NCI-H345 (cell line): ENCODE results near the gene TRPV6.
A peak's percentile ranks its signal among the peaks of the same experiment; 100 is the strongest.

ENCODE experiments used
- DNase-seq: peaks from one replicate; lab custom pipeline; 2025; lab: John Stamatoyannopoulos, UW

TRPV6 gene

DNA sequence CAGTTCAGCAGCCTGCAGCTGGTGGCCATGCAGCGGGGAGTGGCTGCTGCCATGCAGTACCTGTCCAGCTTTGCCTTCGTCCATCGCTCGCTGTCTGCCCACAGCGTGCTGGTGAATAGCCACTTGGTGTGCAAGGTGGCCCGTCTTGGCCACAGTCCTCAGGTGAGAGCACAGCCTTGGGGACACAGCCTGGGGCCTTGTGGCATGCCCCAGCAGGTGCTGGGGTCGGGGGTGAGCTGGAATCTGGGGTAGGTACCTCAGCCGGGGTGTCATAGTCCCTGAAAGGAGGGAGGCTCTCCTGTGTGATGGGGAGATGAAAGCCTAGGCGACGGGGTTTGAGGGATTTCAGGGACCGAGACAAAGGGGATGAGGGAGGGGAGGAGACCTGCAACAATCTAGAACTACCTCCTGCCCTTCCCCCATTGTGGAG lies 16.5 kb downstream of the TRPV6 start:
- no peak for DNase-seq

DNA sequence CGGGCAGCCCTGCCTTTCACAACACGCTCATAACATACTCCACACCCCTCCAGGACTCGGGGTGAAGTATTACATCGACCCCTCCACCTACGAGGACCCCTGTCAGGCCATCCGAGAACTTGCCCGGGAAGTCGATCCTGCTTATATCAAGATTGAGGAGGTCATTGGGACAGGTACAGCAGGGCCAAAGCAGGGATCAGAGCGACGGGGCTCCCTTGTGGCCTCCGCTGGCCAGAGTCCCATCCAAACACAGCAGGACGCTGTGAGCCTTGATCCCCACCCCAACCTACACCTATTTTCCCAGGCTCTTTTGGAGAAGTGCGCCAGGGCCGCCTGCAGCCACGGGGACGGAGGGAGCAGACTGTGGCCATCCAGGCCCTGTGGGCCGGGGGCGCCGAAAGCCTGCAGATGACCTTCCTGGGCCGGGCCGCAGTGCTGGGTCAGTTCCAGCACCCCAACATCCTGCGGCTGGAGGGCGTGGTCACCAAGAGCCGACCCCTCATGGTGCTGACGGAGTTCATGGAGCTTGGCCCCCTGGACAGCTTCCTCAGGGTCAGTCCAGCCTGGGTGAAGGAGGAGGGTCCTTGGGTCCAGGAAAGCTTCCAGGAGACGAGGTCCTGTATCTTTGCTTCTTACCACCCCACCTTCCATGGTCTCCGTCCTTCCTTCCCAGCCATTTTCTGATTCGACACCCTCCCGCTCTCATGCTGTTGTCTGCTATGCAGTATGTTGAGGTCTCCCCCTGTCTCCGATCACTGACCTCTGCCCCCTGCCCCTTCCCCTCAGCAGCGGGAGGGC lies 17.2 kb downstream of the TRPV6 start:
- no peak for DNase-seq

DNA sequence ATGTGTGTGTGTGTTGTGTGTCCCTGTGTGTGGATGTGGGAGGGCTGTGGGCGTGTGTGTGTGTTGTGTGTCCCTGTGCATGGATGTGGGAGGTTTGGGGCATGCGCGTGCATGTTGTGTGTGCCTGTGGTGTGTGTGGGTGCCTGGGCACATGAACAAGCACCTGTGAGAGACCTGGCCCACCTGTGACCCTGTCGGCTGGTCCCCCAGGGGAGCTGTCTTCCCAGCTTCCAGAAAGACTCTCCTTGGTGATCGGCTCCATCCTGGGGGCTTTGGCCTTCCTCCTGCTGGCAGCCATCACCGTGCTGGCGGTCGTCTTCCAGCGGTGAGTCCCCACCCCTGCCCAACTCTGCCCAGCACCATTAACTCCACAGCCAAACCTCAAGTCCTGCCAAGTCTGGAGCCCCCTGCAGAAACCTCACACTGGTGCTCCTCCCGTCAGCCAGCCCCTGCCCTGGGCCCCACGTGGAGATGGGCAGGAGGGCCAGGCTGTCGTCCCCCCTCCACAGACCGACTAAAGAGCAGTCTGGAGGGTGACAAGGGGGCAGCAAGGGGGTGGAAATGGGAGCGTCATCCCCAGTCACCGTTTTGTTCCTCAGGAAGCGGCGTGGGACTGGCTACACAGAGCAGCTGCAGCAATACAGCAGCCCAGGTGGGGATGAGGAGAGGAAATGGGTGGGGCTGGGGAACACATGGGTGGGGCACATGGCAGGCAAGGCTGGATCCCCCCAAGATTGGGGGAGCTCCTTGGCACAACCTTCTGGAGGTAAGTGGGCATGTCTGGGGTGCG lies 18.0 kb downstream of the TRPV6 start:
- no peak for DNase-seq

DNA sequence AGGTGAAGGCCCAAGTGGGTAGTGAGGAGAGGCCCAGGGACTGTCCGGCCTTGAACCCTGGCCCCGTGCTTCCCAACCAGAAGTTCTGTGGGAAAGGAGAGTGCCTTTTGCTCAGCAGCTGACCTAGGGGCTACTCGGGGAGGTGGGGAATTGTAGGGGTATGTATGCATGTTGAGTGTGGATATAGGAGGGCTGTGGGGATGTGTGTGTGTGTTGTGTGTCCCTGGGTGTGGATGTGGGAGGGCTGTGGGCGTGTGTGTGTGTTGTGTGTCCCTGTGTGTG lies 18.5 kb downstream of the TRPV6 start:
- no peak for DNase-seq

DNA sequence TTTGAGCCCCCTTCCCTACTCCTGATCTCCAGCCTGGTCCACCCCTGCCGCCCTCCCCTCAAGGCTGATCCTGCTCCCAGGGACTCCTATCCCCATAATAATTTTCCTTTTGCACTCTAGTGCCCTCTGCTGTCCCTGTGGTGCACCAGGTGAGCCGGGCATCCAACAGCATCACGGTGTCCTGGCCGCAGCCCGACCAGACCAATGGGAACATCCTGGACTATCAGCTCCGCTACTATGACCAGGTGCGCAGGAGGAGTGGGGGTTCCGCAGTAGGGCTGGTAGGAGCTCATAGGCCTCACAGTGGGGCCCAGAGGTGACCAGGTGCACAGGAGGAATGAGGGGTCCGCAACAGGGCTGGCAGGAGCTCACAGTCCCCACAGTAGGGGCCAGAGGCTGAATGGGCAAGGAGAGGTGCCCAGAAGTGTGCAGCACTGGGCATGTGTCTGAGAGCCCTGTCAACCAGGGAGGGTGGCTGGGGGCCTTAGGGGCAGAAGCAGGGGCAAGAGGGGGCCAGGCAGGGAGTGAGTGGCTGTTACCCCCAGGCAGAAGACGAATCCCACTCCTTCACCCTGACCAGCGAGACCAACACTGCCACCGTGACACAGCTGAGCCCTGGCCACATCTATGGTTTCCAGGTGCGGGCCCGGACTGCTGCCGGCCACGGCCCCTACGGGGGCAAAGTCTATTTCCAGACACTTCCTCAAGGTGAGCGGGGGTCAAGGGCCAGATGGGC lies 19.0 kb downstream of the TRPV6 start:
- DNase-seq: peak; percentile 26

DNA sequence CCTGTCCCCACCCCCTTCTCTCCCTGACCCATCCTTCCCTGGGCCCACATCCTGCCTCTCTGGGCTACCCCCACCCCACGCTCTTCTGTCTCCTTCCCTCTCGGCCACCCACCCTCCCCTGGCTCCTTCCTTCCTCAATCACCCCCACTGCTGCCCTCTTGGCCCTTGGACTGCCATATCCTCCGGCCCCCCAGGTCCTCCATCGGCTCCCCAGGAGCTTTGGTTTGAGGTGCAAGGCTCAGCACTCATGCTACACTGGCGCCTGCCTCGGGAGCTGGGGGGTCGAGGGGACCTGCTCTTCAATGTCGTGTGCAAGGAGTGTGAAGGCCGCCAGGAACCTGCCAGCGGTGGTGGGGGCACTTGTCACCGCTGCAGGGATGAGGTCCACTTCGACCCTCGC lies 19.8 kb downstream of the TRPV6 start:
- no peak for DNase-seq

DNA sequence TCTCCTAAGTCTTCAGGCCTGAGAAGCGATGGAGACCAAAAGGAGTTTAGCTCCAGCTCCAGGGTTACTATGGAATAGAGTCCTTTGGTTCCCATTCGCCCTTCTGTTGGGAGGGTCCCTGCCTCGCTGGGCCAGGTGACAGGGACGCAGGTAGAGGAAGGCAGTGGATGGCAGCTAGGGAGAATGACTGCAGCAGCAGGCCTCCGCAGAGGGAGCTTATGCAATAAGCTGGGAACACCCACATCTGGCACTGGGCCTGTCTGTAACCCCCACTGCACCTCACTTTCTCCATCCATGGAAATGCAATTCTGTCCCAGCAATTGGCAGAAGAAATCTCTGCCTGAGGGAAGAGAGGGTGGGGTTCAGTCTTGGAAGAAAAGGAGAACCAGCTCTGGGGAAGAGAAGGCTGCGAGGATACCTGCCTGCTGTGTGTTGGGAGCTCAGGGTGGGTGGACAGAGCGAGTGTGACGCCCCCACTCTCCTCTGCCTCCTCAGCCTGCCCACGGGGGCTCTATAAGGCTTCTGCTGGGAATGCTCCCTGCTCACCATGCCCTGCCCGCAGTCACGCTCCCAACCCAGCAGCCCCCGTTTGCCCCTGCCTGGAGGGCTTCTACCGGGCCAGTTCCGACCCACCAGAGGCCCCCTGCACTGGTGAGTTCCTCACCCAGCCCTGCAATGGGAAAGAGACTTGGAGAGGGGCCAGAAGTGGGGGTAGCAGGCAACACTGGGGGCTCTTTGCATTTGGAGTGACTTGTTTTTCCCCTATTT lies 20.4 kb downstream of the TRPV6 start:
- no peak for DNase-seq

DNA sequence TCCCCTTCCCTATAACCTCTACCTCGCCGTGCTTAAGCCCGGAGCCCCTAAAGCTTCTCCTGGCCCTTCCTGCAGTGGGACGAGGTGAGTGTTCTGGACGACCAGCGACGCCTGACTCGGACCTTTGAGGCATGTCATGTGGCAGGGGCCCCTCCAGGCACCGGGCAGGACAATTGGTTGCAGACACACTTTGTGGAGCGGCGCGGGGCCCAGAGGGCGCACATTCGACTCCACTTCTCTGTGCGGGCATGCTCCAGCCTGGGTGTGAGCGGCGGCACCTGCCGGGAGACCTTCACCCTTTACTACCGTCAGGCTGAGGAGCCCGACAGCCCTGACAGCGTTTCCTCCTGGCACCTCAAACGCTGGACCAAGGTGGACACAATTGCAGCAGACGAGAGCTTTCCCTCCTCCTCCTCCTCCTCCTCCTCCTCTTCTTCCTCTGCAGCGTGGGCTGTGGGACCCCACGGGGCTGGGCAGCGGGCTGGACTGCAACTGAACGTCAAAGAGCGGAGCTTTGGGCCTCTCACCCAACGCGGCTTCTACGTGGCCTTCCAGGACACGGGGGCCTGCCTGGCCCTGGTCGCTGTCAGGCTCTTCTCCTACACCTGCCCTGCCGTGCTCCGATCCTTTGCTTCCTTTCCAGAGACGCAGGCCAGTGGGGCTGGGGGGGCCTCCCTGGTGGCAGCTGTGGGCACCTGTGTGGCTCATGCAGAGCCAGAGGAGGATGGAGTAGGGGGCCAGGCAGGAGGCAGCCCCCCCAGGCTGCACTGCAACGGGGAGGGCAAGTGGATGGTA lies 21.5 kb downstream of the TRPV6 start:
- no peak for DNase-seq

DNA sequence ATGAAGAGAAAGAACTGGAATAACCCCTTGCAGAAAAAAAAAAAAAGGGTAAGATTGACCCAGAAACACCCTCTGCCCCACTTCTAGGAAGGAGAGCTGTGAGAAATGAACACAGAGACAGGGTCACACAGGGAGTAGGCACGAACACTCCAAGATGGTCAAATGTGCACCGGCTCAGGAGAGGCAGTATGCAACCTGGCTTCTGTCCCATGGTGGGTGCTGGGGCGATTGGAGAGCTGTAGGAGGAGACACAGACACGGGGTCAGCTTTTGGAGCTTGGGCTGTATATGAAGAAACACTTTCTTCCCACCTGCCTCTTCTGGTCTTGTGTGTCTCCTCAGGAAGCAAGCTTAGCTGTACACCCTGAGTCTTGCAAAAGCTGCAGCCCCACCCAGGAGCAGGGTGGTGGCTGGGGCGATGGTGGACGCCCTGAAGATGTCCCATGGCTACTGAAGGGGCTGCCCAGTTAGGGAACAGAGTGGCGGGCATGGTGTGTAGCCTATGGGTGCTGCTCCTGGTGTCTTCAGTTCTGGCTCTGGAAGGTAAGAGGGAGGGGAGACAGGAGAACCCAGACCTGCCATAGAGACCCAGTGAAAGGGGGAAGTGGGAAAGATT lies 22.7 kb downstream of the TRPV6 start:
- DNase-seq: no peak

DNA sequence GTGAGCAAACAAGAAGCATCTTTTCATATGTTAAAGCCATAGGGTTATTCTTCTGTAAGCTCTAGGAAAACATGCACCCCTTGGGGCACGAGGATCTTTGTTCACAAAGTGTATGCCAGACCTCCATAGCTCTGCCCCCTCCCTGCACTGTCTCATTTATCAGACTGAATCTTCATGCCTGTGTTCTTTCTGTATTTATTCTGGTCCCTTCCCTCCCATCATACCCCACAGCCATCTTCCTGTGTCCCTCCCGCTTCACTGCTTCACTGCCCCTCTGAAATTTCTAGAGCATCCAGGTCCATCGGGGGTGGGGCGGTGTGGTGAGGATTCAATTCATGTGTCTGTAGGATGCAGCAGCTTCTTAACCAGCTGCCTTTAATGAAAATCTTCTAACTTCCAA lies 23.2 kb downstream of the TRPV6 start:
- DNase-seq: no peak

DNA sequence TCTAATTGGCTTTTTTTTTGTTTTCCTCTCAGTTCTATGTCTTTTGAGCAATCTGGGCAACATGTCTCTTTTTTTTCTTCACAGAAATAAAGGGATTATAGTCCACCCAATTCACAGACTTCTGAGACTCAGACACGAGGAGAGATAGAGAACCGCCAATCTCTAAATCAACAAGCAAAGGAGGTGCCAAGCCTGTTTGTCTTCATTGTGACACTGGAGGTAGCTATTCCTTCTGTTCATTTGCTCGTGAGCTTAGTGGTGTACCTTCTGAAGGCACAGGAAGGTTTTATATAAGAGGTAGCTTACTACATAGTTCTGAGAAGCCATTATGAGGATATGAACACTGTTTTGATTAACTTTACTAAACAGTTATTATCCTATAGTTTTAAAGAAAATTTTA lies 24.6 kb downstream of the TRPV6 start:
- no peak for DNase-seq

DNA sequence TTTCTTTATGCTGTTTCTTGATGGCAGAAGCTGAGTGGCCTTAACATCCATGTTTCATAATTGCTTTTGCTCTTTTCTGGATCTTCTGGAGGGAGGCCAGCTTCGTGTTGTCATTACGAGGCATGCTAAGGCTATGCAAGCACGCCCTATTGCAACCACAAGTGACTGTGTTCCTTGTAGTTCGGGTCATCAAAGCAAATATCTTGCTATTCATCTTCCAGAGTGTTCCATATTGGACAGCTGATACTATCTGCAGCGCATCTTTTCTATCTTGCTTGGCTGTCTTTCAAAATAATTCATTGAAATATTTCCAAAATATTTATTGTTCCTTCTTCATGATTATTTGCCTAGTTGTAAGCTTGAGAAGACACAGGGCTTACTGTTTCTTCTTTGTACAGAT lies 25.7 kb downstream of the TRPV6 start:
- DNase-seq: no peak

DNA sequence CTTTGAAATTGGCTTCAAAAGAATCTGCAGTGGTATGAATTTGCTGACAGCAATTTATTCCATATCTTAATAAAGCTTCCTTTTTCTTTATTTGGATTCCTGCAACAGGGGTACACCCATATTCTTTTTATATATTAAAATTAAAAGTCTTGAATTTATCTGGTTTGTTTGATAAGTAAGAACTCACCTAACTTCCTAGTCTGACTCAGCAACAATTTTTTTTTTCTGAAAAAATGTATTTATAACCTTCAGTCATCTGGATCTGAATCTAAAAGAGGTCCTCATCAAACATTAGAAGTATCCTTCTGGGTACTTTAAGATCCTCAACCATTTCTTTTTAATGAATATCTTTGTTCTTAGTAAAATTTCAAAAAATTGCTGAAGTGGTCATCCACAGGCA lies 26.1 kb downstream of the TRPV6 start:
- no peak for DNase-seq

DNA sequence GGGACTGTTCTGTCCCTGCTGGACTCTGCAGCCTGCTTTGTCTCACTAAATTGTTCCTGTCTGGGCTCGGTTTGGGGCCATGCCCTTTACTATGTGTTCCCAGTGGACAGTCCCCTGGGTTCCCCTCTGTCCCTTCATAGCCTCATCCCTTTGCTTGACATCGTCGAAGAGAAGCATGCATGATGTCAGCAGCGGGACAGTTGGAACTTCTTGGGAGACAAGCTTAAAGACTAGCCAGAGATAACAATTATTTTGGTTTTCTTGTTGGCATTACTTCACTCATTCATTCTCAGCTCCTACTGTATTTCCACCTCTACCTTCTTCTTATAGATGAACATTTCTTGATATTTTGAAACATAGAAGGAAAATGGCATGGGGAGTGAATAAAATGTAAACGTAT lies 27.9 kb downstream of the TRPV6 start:
- no peak for DNase-seq

DNA sequence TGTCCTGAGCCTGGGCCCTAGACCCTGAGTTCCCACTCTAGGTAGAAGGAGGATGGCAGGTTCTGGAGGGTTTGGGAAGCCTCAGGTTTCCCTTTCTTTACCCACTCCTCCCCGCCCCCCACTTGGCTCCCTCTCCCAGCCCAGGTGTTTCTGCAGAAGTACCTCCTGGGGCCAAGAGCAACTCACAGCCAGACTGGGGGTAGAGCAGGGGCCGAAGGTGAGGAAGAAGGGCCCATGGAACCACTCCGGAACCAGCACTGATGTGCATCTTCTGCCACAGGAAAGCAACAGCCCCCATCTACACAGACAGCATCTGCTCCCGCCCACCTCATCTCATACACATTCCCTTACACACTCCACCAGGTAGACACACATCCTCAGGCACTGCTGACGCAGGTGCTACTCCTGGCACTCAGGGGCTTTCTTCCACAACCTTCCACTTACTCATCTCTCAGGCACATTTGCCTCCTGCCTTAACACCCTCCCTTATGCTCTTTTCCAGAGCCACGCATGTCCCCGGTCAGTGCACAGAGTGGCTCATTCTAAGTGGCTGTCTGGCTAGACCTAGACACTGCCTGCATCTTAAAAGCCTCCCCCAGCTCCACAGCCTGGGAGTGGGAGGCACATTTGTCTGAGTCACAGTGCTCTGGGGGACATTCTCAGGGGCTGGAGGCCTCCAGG lies 28.8 kb downstream of the TRPV6 start:
- DNase-seq: no peak

DNA sequence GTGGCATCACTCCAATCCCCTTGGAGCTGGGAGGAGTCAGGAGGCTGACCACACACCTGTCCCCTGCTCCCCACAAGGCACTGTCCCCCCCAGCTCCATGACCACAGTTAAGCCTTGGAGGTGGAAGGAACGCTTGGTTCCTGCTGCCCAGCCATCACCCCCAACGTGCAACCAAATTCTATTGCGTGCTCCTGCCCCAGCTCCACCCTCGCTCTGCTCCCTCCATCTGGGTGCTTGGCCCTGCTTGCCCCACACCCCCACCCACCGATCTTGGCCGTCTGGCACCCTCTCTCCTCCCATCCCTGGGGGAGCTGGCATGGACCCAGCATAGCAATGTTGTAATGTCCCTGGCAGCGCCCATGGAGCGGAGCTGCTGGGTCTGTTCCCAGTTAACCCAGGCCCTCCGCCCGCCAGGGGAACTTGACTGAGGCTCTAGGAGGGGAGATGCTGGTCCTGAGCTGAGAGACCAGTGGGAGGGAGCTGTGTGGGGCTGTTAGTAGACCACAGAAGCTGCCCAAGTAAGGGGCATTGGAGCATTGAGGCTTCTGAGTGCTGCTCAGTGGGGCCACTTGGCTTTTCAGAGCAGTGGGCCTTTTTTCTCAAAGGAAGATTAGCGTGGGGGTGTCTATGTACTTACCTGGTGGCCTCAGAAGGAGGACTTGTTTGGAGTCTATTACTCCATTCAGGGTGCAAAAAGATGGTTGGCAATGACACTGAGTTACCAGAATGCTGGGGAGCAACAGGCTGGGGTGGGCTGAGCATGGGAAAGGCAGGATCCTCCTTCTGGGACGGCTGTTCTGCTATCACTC lies 29.6 kb downstream of the TRPV6 start:
- DNase-seq: peak; percentile 26

DNA sequence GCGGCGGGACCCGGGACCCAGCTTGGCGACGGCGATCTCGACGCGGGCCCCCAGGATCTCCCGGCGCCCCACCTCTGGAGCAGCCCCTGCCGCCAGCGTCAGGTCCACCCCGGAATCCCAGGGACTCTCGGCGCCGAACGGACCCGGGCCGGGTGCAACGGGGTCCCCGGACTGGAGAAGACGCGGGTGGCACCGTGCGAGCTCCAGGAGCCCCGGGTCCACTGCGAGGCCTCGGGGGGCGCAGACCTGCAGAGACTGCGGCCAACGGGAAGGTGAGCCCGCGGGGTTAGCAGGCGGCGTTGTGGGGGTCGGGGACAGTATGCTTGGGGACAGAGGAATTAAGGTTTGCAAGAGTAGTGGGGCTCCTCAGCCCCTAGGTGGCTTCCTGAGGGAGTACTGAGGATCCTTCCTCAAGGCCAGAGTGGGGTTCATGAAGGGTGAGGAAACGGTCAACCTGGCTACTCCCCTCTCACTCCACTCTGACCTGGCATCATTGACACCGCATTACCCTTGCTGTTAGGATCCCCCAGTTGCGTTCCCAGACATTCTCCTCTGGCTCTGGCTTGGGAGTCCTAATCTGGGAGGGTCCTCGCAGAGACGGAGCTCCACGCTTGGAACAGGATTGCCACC lies 30.3 kb downstream of the TRPV6 start:
- no peak for DNase-seq

DNA sequence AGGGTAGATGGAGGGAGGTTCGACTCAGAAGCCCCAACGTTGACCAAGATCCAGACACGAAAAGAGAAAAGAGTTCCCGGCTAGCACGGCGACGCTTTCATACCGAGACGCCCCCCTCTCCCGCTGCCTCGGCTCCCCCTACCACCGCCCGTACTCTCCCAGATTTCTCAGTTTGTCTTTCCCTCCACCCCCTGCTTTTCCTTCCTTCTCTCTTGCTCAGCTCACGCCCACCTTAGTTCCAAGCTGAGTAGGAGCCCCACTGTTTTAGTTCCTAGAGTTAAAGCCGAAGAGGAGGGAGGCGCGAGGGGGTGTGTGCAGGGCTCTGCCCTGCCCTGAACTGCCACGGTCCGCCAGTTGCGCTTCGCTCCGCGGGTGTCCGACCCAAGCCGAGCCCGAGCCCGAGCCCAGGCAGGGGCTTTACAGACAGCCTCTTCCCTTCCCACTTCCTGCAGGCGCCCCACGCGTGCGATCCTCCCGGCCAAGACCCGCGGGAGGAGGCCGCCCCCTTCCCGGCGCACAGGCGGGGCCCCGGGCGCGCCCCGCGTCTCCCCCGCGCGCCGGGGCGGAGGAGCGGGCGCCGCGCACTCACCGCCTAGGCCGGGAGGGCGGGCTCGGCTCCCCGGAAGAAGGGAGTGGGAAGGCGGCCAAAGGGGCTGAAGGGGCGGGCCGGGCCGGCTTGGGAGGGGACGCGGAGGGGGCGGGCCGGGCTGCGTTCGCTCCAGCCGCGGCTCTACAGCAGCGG lies 31.0 kb downstream of the TRPV6 start, which contains the start of gene EPHB6:
EPHB6 (plus strand) TSS at position 705 of the 742 bp plus-strand sequence. CDS start 8,152 bp downstream, outside the sequence.
- DNase-seq: peak; percentile 81
